ENCODE results near the gene HMOX1. TPM values are rescaled to one million over a fixed set of nuclear protein-coding genes. Genes with fewer than 3 reads are reported as not detected.

Gene HMOX1
- total RNA-seq, 2 experiments from 2014 or later: 0.26 to 0.39 TPM

DNA sequence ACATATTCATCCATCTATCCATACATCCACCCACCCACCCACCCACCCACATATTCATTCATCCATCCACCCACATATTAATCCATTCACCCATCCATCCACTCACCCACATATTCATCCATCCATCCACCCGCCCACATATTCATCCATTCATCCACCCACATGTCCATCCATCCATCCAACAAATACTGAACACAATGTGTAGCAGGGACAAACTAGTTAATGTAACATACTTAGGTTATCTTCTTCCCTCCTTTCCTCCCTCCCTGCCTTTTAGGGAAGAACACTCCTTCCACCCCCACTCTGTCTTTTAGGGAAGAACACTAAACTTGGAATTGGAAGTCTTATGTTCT, 58.4 kb downstream of the HMOX1 start:
- no peaks in the 10 kb centered on the region for H3K9me3 Mint-ChIP-seq
- H3K36me3 Mint-ChIP-seq: peaks cover 30% of the 10 kb centered on the region
- no peak overlapping the region for H3K4me3 Mint-ChIP-seq
- DNase-seq: no peak
- no peaks in the 10 kb centered on the region for H3K4me1 Mint-ChIP-seq
- no peaks in the 10 kb centered on the region for H3K27me3 Mint-ChIP-seq
- no peak overlapping the region for H3K27ac Mint-ChIP-seq

DNA sequence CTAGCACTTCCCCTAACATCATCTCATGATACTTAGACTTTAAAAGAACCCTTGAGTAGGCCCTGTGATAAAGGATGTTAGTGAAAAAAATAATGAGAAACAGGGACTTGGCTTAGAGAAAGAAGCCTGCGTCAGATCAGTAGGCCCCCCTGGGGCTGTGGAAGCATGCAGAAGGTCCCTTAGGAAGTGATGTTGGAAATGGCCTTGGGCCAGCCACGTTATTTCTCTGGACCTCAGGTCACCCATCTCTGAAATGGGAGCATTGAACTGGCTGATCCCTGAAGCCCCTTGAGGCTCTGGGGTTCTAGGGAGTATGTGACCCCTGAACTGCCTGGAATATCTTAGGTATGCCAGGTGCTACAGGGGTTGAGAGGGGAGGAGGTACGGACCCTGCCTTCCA, 59.2 kb downstream of the HMOX1 start:
- DNase-seq: no peak
- H3K36me3 Mint-ChIP-seq: peaks cover 26% of the 10 kb centered on the region
- H3K4me1 Mint-ChIP-seq: no peaks in the 10 kb centered on the region
- no peak overlapping the region for H3K4me3 Mint-ChIP-seq
- H3K27ac Mint-ChIP-seq: no peak overlapping the region
- no peaks in the 10 kb centered on the region for H3K9me3 Mint-ChIP-seq
- no peaks in the 10 kb centered on the region for H3K27me3 Mint-ChIP-seq

GRCh38 chr22:35441489-35442100, 60.7 kb downstream of the HMOX1 start:
- Mint-ChIP-seq H3K9me3 (no peaks in the 10 kb centered on the region), H3K36me3 (peaks cover 24% of the 10 kb centered on the region), H3K4me1 (peaks cover 2% of the 10 kb centered on the region), H3K4me3 (no peak overlapping the region), H3K27me3 (no peaks in the 10 kb centered on the region), H3K27ac (no peak overlapping the region)
- DNase-seq: no peak

DNA sequence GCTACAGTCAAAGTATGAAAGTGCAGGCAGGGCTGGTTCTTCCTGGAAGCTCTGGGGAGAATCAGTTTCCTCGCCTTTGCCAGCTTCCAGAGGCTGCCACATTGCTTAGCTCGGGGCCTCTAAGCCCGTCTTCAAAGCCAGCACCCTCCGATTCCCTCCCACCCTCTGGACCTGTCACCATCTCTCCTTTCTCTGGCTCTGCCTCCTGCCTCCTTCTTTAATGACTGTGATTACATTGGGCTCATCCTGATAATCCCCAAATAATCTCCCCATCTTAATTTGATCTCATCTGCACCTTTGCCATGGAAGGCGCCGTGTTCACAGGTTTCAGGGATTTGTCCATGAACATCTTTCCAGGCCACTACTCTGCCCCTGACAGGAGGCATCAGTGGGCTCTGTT, 61.6 kb downstream of the HMOX1 start:
- H3K9me3 Mint-ChIP-seq: no peaks in the 10 kb centered on the region
- no peak overlapping the region for H3K4me3 Mint-ChIP-seq
- H3K4me1 Mint-ChIP-seq: peaks cover 2% of the 10 kb centered on the region
- no peak overlapping the region for H3K27ac Mint-ChIP-seq
- peaks cover 17% of the 10 kb centered on the region for H3K36me3 Mint-ChIP-seq
- no peaks in the 10 kb centered on the region for H3K27me3 Mint-ChIP-seq
- no peak for DNase-seq

DNA sequence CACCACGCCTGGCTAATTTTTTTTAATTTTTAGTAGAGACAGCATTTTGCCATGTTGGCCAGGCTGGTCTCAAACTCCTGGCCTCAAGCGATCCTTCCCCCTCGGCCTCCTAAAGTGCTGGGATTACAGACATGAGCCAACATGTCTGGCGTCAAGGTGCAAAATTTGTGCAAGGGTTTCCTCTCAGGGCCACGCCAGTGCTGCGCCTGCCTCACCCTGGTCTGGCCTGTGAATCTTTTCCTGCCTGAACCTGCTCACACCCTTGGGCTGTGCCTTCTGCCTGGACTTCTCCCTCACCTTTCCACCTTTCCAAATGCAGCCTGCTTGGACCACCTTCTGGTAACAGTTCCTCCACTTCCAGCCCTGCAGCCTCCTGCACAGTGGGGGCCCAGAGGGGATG, 62.4 kb downstream of the HMOX1 start:
- no peak for DNase-seq
- Mint-ChIP-seq H3K27me3 (no peaks in the 10 kb centered on the region), H3K4me1 (peaks cover 2% of the 10 kb centered on the region), H3K27ac (no peak overlapping the region), H3K9me3 (no peaks in the 10 kb centered on the region), H3K36me3 (peaks cover 11% of the 10 kb centered on the region), H3K4me3 (no peak overlapping the region)

Other genes with a start within 250 kb of the HMOX1 start
- gene HMGXB4, start 123.6 kb upstream of the HMOX1 start, total RNA-seq: 10 to 100 TPM; 37.2 to 37.5 TPM
- 10 to 100 TPM; 13.9 to 14.5 TPM for gene TOM1, start 81.2 kb upstream of the HMOX1 start, total RNA-seq
- 100 to 1,000 TPM; 342 to 348 TPM for gene MCM5, start 19.0 kb downstream of the HMOX1 start, total RNA-seq
- gene RASD2, start 159.7 kb downstream of the HMOX1 start, total RNA-seq: under 1 TPM; 0.06 to 0.16 TPM
- gene MB, start 236.2 kb downstream of the HMOX1 start, total RNA-seq: not detected

Measured in activated naive CD8-positive, alpha-beta T cell treated with anti-CD3 and anti-CD28 coated beads for 36 hours (primary cell).